ENCODE data around the gene ARHGEF3.
A peak's percentile ranks its signal among the peaks of the same experiment; 100 is the strongest.

The ARHGEF3 gene

DNA sequence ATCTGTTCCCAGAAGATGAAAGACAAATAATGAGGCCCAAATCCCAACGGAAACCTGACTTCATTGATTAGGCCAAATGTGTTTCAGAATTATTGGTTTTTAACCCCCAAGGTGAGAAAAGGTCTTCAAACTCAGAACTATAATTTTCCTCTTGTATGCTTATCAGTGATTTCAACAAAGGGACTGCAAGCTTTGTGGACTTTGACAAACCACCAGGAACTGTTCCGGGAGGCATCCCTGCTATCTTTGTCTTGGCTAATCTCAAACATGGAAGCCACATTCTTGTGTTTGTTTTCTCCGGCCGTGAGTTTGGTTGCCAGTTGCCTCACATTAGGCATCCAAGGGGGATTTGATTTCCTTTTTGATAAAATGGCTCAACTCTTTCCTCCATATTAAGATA lies 19.5 kb downstream of the ARHGEF3 start:
- Histone ChIP-seq H3K27ac (ENCODE audit: low read depth, low read length, severe bottlenecking) (peak overlapping the region; percentile 52), H3K4me3 (ENCODE audit: extremely low read depth, insufficient read depth, low read length, poor library complexity, severe bottlenecking) (no peak overlapping the region), H3K36me3 (ENCODE audit: control insufficient read depth, insufficient read depth, low read length) (peaks cover 16% of the 10 kb centered on the region), H3K4me1 (ENCODE audit: control insufficient read depth, insufficient read depth, low read length, poor library complexity, severe bottlenecking) (peaks cover 33% of the 10 kb centered on the region), H3K9me3 (ENCODE audit: control insufficient read depth, low read length) (no peaks in the 10 kb centered on the region)
- 57 to 78% methylated on average over 1 to 2 of the region's 4 CpGs for WGBS, 2 experiments (ENCODE audit: insufficient coverage in 2 of 2)

DNA sequence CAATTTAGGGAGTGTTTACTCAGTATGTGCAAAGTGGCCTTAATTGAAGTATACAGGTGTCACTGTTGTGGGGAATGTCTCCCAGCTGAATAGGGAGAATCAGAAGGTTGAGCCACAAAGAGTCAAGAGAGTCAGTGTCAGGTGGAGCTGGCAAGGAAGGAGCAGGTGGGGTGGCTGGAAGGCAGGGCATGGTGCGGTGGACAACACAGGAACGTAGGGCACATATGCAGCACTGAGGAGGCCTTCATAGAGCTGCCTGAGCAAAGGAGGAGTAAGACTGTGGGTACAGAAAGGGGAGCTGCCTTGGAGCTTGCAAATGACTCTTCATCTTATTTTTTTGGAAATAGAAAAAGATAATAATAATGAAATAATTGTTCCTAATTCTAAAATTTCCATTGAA lies 20.0 kb downstream of the ARHGEF3 start:
- no peaks in the 10 kb centered on the region for H3K9me3 ChIP-seq (ENCODE audit: control insufficient read depth, low read length)
- WGBS, 2 experiments (ENCODE audit: insufficient coverage in 2 of 2): 87% methylated on average over 2 of the region's 2 CpGs; no CpG with 5 or more reads in 1 of the 2 experiments
- no peak overlapping the region for H3K27ac ChIP-seq (ENCODE audit: low read depth, low read length, severe bottlenecking)
- H3K4me1 ChIP-seq (ENCODE audit: control insufficient read depth, insufficient read depth, low read length, poor library complexity, severe bottlenecking): peaks cover 33% of the 10 kb centered on the region
- peaks cover 16% of the 10 kb centered on the region for H3K36me3 ChIP-seq (ENCODE audit: control insufficient read depth, insufficient read depth, low read length)
- no peak overlapping the region for H3K4me3 ChIP-seq (ENCODE audit: extremely low read depth, insufficient read depth, low read length, poor library complexity, severe bottlenecking)

DNA sequence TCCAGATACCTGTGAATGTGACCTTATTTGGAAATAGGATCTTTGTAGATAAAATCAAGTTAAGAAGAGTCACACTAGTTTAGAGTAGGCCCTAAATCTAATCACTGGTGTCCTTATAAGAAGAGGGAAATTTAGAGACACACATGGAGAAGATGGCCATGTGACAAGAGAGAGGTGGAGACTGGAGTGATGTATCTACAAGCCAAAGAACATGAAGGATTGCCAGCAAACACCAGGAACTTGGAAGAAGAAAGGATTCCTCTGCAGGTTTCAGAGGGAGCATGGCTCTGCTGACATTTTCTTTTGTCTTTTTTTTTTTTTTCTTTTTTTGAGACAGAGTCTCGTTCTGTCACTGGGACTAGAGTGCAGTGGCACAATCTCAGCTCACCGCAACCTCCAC lies 20.8 kb downstream of the ARHGEF3 start:
- Histone ChIP-seq H3K9me3 (ENCODE audit: control insufficient read depth, low read length) (no peaks in the 10 kb centered on the region), H3K36me3 (ENCODE audit: control insufficient read depth, insufficient read depth, low read length) (peaks cover 10% of the 10 kb centered on the region), H3K4me3 (ENCODE audit: extremely low read depth, insufficient read depth, low read length, poor library complexity, severe bottlenecking) (no peak overlapping the region), H3K4me1 (ENCODE audit: control insufficient read depth, insufficient read depth, low read length, poor library complexity, severe bottlenecking) (peaks cover 35% of the 10 kb centered on the region), H3K27ac (ENCODE audit: low read depth, low read length, severe bottlenecking) (no peak overlapping the region)
- WGBS, 2 experiments (ENCODE audit: insufficient coverage in 2 of 2): 90 to 93% methylated on average over 2 of the region's 2 CpGs

DNA sequence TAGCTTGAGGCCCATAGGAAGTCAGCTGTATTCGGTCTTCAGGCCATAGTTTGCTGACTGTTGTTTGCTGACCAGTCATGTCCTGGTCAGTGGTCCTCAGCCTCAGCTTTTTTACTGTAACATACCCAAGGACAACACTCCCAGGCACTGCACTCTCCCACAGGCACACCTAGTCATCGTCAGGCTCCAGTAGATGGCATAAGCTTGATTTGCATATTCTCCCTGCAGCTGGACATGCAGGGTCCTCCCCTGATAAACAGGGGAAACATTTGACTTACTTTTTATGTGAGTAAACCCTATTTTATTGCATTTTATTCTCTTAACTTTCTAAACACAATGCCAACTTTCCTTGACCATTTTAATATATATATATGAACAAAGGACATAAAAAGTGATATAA lies 22.9 kb downstream of the ARHGEF3 start:
- Histone ChIP-seq H3K36me3 (ENCODE audit: control insufficient read depth, insufficient read depth, low read length) (peaks cover 10% of the 10 kb centered on the region), H3K9me3 (ENCODE audit: control insufficient read depth, low read length) (no peaks in the 10 kb centered on the region), H3K4me1 (ENCODE audit: control insufficient read depth, insufficient read depth, low read length, poor library complexity, severe bottlenecking) (peaks cover 25% of the 10 kb centered on the region), H3K27ac (ENCODE audit: low read depth, low read length, severe bottlenecking) (no peak overlapping the region), H3K4me3 (ENCODE audit: extremely low read depth, insufficient read depth, low read length, poor library complexity, severe bottlenecking) (no peak overlapping the region)
- 94% methylated on average over 2 of the region's 2 CpGs for WGBS, 2 experiments (ENCODE audit: insufficient coverage in 2 of 2)

DNA sequence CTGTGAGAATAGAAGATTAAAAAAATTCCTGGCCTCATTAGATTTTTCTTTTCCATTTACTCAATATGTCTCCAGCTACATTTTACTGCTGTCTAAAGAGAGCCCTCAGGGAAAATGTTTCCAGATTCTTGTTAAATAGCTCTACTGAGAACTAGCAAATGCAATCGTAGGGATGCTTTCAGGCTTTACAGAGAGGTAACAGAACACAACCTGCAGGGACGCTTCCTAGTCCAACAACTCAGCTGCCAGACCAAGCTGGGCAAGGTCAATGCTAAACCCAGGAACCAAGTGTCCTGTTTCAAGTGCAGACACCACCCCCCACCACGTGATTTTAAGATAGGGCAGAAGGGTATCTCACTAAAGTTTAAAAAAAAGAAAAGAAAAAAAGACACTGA lies 25.2 kb downstream of the ARHGEF3 start:
- WGBS, 2 experiments (ENCODE audit: insufficient coverage in 2 of 2): 92 to 93% methylated on average over 2 of the region's 3 CpGs
- no peaks in the 10 kb centered on the region for H3K9me3 ChIP-seq (ENCODE audit: control insufficient read depth, low read length)
- H3K4me1 ChIP-seq (ENCODE audit: control insufficient read depth, insufficient read depth, low read length, poor library complexity, severe bottlenecking): peaks cover 3% of the 10 kb centered on the region
- H3K4me3 ChIP-seq (ENCODE audit: extremely low read depth, insufficient read depth, low read length, poor library complexity, severe bottlenecking): no peak overlapping the region
- peaks cover 31% of the 10 kb centered on the region for H3K36me3 ChIP-seq (ENCODE audit: control insufficient read depth, insufficient read depth, low read length)
- H3K27ac ChIP-seq (ENCODE audit: low read depth, low read length, severe bottlenecking): no peak overlapping the region

DNA sequence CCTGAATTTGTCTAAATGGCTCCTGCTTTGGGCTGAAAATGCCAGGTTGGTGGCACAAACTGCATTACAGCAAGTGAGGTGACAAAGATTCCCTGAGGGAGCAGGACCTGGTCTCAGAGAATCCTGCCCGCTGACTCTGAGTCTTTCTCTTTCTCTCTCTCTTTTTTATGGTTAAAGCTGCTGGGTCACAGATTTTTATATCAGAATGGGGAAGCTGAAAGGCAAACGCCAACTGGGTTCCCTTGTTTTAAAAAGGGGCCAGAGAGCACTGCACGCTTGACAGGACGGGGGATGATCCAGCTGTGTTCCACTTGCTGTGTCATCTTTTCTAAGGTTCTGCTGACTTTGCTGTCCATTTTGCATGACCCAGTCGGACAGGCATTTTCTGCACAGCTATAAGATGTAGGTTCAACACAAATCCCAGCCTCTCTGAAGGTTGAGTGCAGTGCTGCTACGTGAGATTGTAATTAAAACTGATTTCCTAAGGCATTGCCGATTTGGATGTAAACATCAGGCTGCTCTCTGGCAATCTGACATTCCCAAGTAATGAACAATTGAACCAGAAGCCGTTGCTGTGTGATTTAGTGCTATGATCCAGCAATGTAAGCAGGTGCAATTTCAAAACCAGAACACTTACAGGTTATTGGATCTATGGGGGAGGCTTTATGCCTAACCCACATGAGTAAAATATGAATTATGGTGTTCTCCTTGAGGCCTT lies 25.8 kb downstream of the ARHGEF3 start:
- H3K9me3 ChIP-seq (ENCODE audit: control insufficient read depth, low read length): no peaks in the 10 kb centered on the region
- H3K36me3 ChIP-seq (ENCODE audit: control insufficient read depth, insufficient read depth, low read length): peaks cover 36% of the 10 kb centered on the region
- peaks cover 3% of the 10 kb centered on the region for H3K4me1 ChIP-seq (ENCODE audit: control insufficient read depth, insufficient read depth, low read length, poor library complexity, severe bottlenecking)
- 92 to 97% methylated on average over 7 to 8 of the region's 8 CpGs for WGBS, 2 experiments (ENCODE audit: insufficient coverage in 2 of 2)
- H3K4me3 ChIP-seq (ENCODE audit: extremely low read depth, insufficient read depth, low read length, poor library complexity, severe bottlenecking): no peak overlapping the region
- H3K27ac ChIP-seq (ENCODE audit: low read depth, low read length, severe bottlenecking): no peak overlapping the region

DNA sequence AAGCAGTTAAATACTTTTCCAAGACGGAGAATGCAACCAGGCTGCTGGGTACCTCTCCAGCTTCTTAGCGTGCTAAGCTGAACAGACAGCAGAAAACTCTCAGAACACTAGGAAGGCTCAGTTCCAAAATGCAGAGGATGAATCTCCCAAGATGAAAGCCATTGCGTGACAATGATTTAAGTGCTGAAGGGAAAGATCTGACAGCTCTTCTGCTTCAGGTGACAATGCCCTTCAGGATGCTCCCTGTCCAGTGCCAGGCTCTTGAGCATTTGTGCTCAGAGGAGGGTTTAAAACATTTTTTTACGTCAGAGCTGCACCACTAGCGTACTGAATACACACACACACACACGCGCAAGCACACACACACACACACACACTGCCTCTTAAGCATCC lies 26.3 kb downstream of the ARHGEF3 start:
- Histone ChIP-seq H3K27ac (ENCODE audit: low read depth, low read length, severe bottlenecking) (no peak overlapping the region), H3K36me3 (ENCODE audit: control insufficient read depth, insufficient read depth, low read length) (peaks cover 42% of the 10 kb centered on the region), H3K9me3 (ENCODE audit: control insufficient read depth, low read length) (no peaks in the 10 kb centered on the region), H3K4me3 (ENCODE audit: extremely low read depth, insufficient read depth, low read length, poor library complexity, severe bottlenecking) (no peak overlapping the region), H3K4me1 (ENCODE audit: control insufficient read depth, insufficient read depth, low read length, poor library complexity, severe bottlenecking) (peaks cover 3% of the 10 kb centered on the region)
- 88 to 96% methylated on average over 3 to 4 of the region's 7 CpGs for WGBS, 2 experiments (ENCODE audit: insufficient coverage in 2 of 2)

DNA sequence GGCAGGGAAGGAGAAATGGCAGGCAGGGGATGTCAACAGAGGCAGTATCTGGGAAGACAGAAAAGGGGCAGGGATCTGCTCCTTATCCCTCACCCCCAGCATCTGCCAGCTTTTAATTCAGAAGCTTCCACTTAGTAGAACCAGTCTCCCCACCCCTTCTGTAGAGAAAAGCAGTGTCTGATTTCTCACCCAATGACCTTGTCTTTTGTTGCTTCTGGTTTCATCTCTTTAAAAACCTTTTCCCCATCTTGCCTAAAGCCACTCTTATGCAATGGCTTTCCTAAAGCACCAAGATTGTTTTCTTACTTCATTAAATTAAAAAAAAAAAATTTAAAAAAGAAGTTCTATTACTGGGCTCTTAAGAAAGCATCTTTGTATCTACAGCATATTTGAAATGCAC lies 27.8 kb downstream of the ARHGEF3 start:
- Histone ChIP-seq H3K36me3 (ENCODE audit: control insufficient read depth, insufficient read depth, low read length) (peaks cover 43% of the 10 kb centered on the region), H3K9me3 (ENCODE audit: control insufficient read depth, low read length) (no peaks in the 10 kb centered on the region), H3K27ac (ENCODE audit: low read depth, low read length, severe bottlenecking) (no peak overlapping the region), H3K4me3 (ENCODE audit: extremely low read depth, insufficient read depth, low read length, poor library complexity, severe bottlenecking) (no peak overlapping the region), H3K4me1 (ENCODE audit: control insufficient read depth, insufficient read depth, low read length, poor library complexity, severe bottlenecking) (peaks cover 3% of the 10 kb centered on the region)

DNA sequence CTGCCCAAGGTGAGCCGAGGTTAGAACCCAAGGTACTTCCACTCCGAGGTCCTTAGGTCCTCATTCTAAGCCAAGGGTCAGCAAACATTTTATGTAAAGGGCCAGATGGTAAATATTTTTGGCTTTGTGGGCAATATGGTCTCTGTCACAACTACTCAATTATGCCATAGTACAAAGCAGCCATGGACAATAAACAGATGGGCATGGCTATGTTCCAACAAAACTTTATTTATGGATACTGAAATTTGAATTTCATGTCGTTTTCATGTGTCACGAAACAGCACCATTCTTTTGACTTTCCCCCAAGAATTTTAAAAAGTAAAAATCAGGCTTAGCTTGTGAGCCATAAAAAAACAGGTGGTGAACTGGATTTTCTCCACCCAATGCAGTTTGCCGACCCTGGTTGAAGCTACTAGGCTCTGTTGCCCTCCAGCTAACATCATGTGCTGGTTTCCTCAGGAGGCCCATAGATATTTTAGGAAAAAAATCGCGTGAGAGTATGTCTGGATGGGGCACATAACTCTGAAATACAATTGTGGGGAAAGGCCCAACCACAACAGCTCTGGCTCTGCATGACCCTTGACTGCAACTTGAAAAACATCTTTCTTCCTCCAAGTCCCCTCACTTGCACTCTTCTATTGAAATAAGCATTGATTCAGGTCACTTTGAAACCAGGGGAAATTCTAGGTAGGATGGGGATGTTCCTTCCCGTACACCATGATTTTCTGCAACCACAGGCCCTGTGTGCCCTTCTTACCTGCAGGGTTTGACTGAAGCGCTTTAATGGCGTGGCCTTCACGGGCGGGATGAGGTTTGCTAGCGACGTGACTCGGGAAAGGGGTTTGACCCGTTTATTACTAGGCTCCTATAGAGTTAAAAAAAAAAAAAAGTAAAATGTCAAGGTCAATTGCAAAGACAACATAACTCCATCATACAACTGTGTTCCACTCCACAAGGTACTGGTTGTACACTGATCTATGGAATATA lies 28.5 kb downstream of the ARHGEF3 start:
- Histone ChIP-seq H3K36me3 (ENCODE audit: control insufficient read depth, insufficient read depth, low read length) (peaks cover 47% of the 10 kb centered on the region), H3K9me3 (ENCODE audit: control insufficient read depth, low read length) (no peaks in the 10 kb centered on the region), H3K4me1 (ENCODE audit: control insufficient read depth, insufficient read depth, low read length, poor library complexity, severe bottlenecking) (peaks cover 3% of the 10 kb centered on the region), H3K4me3 (ENCODE audit: extremely low read depth, insufficient read depth, low read length, poor library complexity, severe bottlenecking) (no peak overlapping the region), H3K27ac (ENCODE audit: low read depth, low read length, severe bottlenecking) (no peak overlapping the region)
- 92 to 100% methylated on average over 2 to 7 of the region's 16 CpGs for WGBS, 2 experiments (ENCODE audit: insufficient coverage in 2 of 2)

DNA sequence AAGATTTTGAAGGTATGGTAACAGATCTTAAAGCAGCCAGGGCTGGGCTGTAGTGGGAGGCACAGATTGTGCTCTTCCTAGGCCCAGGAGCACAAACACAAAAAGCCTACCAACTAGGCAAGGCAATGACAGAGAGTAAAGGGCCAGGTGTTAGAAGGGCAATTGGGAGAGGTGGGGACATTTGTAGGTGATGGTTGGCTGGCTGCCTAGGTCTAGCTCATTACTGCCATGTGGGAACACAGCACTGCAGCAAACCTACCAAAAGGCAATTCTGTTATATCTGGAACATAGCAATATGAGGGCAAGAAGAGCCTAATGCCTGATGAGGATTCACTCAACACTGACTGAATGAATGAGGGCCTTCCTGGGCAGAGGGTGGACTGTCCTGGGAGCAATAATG lies 30.4 kb downstream of the ARHGEF3 start:
- no peaks in the 10 kb centered on the region for H3K9me3 ChIP-seq (ENCODE audit: control insufficient read depth, low read length)
- H3K36me3 ChIP-seq (ENCODE audit: control insufficient read depth, insufficient read depth, low read length): peaks cover 47% of the 10 kb centered on the region
- no peak overlapping the region for H3K4me3 ChIP-seq (ENCODE audit: extremely low read depth, insufficient read depth, low read length, poor library complexity, severe bottlenecking)
- H3K4me1 ChIP-seq (ENCODE audit: control insufficient read depth, insufficient read depth, low read length, poor library complexity, severe bottlenecking): peaks cover 6% of the 10 kb centered on the region
- no peak overlapping the region for H3K27ac ChIP-seq (ENCODE audit: low read depth, low read length, severe bottlenecking)

All from mesodermal cell (in vitro differentiated cells).